ENCODE results near the gene PACS1.

- TF ChIP-seq CTCF (IDR thresholded peaks at IDR 0.05; ENCODE audit: low read depth, low read length), result no peak
- TF ChIP-seq EZH2phosphoT487 (IDR thresholded peaks at IDR 0.05; ENCODE audit: low read depth), result no peak
Observed at GRCh38 chr11:66047541-66048365, 22.3 kb upstream of the PACS1 start.
